Prostate gland (tissue), 2 donors: ENCODE measurements around the gene CARS1.

Experiments used
- POLR2A ChIP-seq: fragments of 450-650 bp; IDR thresholded peaks from one replicate; pipeline ENCODE4 v1.6.1; 2016; ENCODE audit warnings: antibody characterized with exemption, mild to moderate bottlenecking
- TF ChIP-seq, protein P1 (sequence below), 4 experiments: fragments of 200-600 bp in 2 of 4; fragments of 450-650 bp in 2 of 4; sonication (generic) in 2 of 4; IDR thresholded peaks; 1 replicate in 3 of 4; 2 replicates in 1 of 4; pipeline ENCODE4 v1.5.1; 2016 to 2019; ENCODE audit warnings: antibody characterized with exemption in 4 of 4, mild to moderate bottlenecking in 2 of 4, moderate library complexity in 2 of 4

DNA sequence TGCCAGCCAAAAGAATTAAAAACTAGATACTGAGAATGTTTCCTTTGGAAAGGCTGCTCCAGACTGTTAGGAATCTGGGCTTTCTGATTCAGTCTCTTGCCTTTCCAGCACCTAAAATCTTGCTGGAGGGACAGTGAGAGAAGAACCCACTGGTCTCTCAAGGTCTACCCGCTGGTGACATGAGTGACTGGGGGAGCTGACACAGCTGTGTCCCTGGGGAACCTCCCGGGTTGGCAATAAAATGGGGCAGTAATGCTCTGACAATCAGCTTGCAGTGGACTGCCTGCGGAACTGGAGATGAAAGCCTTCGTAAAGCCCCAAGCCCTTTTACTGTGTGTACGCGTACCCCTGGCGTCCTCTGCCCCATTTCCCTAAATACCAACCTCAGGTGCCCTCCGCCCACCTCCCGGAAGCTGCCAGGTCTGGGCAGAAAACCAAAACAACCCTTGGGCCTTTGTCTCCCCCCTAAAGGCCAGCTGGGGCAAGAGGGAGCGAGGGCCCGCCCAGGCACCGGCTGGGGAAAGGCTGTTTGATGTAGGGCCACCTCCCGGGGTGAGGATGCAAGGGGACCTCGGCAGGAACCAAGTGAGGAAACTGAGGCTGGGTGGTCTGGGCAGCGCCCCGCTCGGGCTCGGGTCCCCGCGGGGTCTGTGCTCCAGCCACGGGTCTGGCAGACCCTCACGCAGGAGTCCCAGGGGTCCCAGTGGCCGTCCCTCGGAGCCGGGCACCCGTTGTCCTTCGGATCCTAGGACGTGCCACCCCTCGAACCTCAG, 741 bp downstream of the CARS1 start:
- TF ChIP-seq, protein P1, sequence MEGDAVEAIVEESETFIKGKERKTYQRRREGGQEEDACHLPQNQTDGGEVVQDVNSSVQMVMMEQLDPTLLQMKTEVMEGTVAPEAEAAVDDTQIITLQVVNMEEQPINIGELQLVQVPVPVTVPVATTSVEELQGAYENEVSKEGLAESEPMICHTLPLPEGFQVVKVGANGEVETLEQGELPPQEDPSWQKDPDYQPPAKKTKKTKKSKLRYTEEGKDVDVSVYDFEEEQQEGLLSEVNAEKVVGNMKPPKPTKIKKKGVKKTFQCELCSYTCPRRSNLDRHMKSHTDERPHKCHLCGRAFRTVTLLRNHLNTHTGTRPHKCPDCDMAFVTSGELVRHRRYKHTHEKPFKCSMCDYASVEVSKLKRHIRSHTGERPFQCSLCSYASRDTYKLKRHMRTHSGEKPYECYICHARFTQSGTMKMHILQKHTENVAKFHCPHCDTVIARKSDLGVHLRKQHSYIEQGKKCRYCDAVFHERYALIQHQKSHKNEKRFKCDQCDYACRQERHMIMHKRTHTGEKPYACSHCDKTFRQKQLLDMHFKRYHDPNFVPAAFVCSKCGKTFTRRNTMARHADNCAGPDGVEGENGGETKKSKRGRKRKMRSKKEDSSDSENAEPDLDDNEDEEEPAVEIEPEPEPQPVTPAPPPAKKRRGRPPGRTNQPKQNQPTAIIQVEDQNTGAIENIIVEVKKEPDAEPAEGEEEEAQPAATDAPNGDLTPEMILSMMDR (IDR thresholded peaks at IDR 0.05) = no peak
- no peak for TF ChIP-seq POLR2A
